HCT116 (cell line): ENCODE data around the gene ING3. TPM values are rescaled to one million over a fixed set of nuclear protein-coding genes. Genes with fewer than 3 reads are reported as not detected.

Experiments used
- ATAC-seq: fragments of 200-7000 bp; cut with Tn5 transposase; 2 replicates; pipeline ENCODE4 v1.9.1; 2020; ENCODE audit warnings: mild to moderate bottlenecking, moderate library complexity
- BruUV-seq: library from RNA; stranded (reverse); fragments of 400-500 nt; replicated peaks from 2 replicates; lab custom pipeline; 2021; lab: Mats Ljungman, UMichigan
- CTCF ChIA-PET: fragments of 300-600 bp; sonication (Branson Sonifier 250); formaldehyde crosslinking; loops from one replicate; lab custom pipeline; 2021; ENCODE audit warnings: antibody characterized with exemption; lab: Charles Lee
- POLR2A ChIA-PET: fragments of 300-600, 350-600 bp; sonication (Branson Sonifier 250); formaldehyde crosslinking; loops from one replicate; lab custom pipeline; 2021; ENCODE audit warnings: antibody characterized with exemption; lab: Charles Lee
- RAD21 ChIA-PET, 2 experiments: fragments of 300-600 bp; sonication (Branson Sonifier 250); formaldehyde crosslinking; loops; one replicate each; lab custom pipeline; 2023; ENCODE audit warnings: low total read pairs in 2 of 2; ENCODE audit not compliant: uncharacterized antibody in 2 of 2, unreplicated experiment in 2 of 2, low non-redundant PET in 1 of 2; lab: Charles Lee
- DNase-seq: peaks from one replicate; pipeline ENCODE4 v3.0.0-alpha.2; 2010; ENCODE audit warnings: low read depth, low spot score
- H2AFZ ChIP-seq: fragments of 200-600 bp; shearing (Covaris generic), sonication (generic); 2 replicates; pipeline ENCODE4 v1.6.1; 2017; ENCODE audit warnings: low read depth, mixed run types, mixed read lengths, antibody characterized with exemption, low read length; ENCODE audit not compliant: poor library complexity, severe bottlenecking
- H3K27ac ChIP-seq: 2 replicates; pipeline ENCODE4 v1.5.1; 2012; ENCODE audit warnings: low read depth, low read length
- H3K27me3 ChIP-seq: fragments of 200-600 bp; sonication (generic); 2 replicates; pipeline ENCODE4 v1.6.1; 2016; ENCODE audit warnings: mixed run types, low read length, mixed read lengths; ENCODE audit not compliant: insufficient read depth
- H3K36me3 ChIP-seq, 2 experiments: fragments of 200-500 bp in 1 of 2; fragments of 200-600 bp in 1 of 2; sonication (Bioruptor generic) in 1 of 2; sonication (generic) in 1 of 2; 2 replicates each; pipeline versions ENCODE4 v1.5.1 to v1.6.1; 2014 to 2016; ENCODE audit warnings: low read length in 2 of 2, inconsistent platforms in 1 of 2, mixed read lengths in 1 of 2, mixed run types in 1 of 2; ENCODE audit not compliant: insufficient read depth in 2 of 2, control insufficient read depth in 1 of 2
- H3K4me1 ChIP-seq, 2 experiments: fragments of 200-600 bp in 1 of 2; sonication (generic) in 1 of 2; 2 replicates each; pipeline versions ENCODE4 v1.5.1 to v1.6.1; 2012 to 2017; ENCODE audit warnings: low read length in 2 of 2, inconsistent platforms in 1 of 2, mild to moderate bottlenecking in 1 of 2, mixed read lengths in 1 of 2, mixed run types in 1 of 2, moderate library complexity in 1 of 2; ENCODE audit not compliant: insufficient read depth in 2 of 2, control insufficient read depth in 1 of 2
- H3K4me2 ChIP-seq: fragments of 200-600 bp; sonication (generic); 2 replicates; pipeline ENCODE4 v1.6.1; 2017; ENCODE audit warnings: mixed run types, low read length, mixed read lengths
- H3K4me3 ChIP-seq, 2 experiments: fragments of 200-600 bp in 1 of 2; sonication (generic) in 1 of 2; replicated peaks in 1 of 2; 2 replicates each; pipeline ENCODE4 v1.5.1; 2011 to 2016; ENCODE audit warnings: low read length in 2 of 2, control low read depth in 1 of 2, low read depth in 1 of 2, mild to moderate bottlenecking in 1 of 2, mixed read lengths in 1 of 2, mixed run types in 1 of 2
- H3K79me2 ChIP-seq: fragments of 200-600 bp; sonication (generic); 2 replicates; pipeline ENCODE4 v1.6.1; 2017; ENCODE audit warnings: mild to moderate bottlenecking, mixed run types, low read length, moderate library complexity, mixed read lengths; ENCODE audit not compliant: insufficient read depth
- H3K9ac ChIP-seq: fragments of 200-600 bp; sonication (generic); 2 replicates; pipeline ENCODE4 v1.6.1; 2016; ENCODE audit warnings: low read length, mixed read lengths
- H3K9me2 ChIP-seq: fragments of 200-600 bp; sonication (generic), shearing (Covaris generic); 2 replicates; pipeline ENCODE4 v1.6.1; 2017; ENCODE audit warnings: mixed run types, mild to moderate bottlenecking, moderate library complexity; ENCODE audit not compliant: insufficient read depth
- H3K9me3 ChIP-seq, 2 experiments: fragments of 200-500 bp in 1 of 2; fragments of 200-600 bp in 1 of 2; sonication (Bioruptor generic) in 1 of 2; sonication (generic) in 1 of 2; 2 replicates each; pipeline ENCODE4 v1.6.1; 2014 to 2017; ENCODE audit warnings: low read length in 2 of 2, mixed read lengths in 2 of 2, inconsistent platforms in 1 of 2, low read depth in 1 of 2, mild to moderate bottlenecking in 1 of 2, mixed run types in 1 of 2, moderate library complexity in 1 of 2; ENCODE audit not compliant: control insufficient read depth in 1 of 2, insufficient read depth in 1 of 2
- H4K20me1 ChIP-seq: fragments of 200-600 bp; sonication (generic), shearing (Covaris generic); 2 replicates; pipeline ENCODE4 v1.6.1; 2017; ENCODE audit warnings: mixed run types, mild to moderate bottlenecking, moderate library complexity; ENCODE audit not compliant: insufficient read depth
- ATF3 ChIP-seq: IDR thresholded peaks from 2 replicates; pipeline ENCODE4 v1.6.1; 2012
- CBX3 ChIP-seq: IDR thresholded peaks from 2 replicates; pipeline ENCODE4 v1.6.1; 2012; ENCODE audit warnings: low read depth
- EGR1 ChIP-seq: IDR thresholded peaks from 2 replicates; pipeline ENCODE4 v1.6.1; 2012; ENCODE audit warnings: low read depth
- ELF1 ChIP-seq: IDR thresholded peaks from 2 replicates; pipeline ENCODE4 v1.6.1; 2012; ENCODE audit warnings: low read depth, borderline replicate concordance
- EZH2 ChIP-seq: fragments of 200-600 bp; sonication (generic); IDR thresholded peaks from 2 replicates; pipeline ENCODE4 v1.6.1; 2017; ENCODE audit warnings: antibody characterized with exemption, mixed run types
- JUND ChIP-seq: IDR thresholded peaks from 2 replicates; pipeline ENCODE4 v1.6.1; 2012
- MAX ChIP-seq: IDR thresholded peaks from 2 replicates; pipeline ENCODE4 v1.6.1; 2012
- POLR2A ChIP-seq: IDR thresholded peaks from 2 replicates; pipeline ENCODE4 v1.7.0; 2011; ENCODE audit warnings: borderline replicate concordance; ENCODE audit not compliant: insufficient read depth, insufficient read length; ENCODE audit errors: extremely low read depth
- POLR2AphosphoS5 ChIP-seq: IDR thresholded peaks from 2 replicates; pipeline ENCODE4 v1.6.1; 2011; ENCODE audit warnings: mild to moderate bottlenecking, low read depth, low read length, moderate library complexity
- REST ChIP-seq: IDR thresholded peaks from 2 replicates; pipeline ENCODE4 v1.6.1; 2012; ENCODE audit warnings: low read depth
- SIN3A ChIP-seq: IDR thresholded peaks from 2 replicates; pipeline ENCODE4 v1.6.1; 2012; ENCODE audit warnings: low read depth
- SRF ChIP-seq: IDR thresholded peaks from 2 replicates; pipeline ENCODE4 v1.6.1; 2012; ENCODE audit warnings: low read depth
- TCF7L2 ChIP-seq: IDR thresholded peaks from 2 replicates; pipeline ENCODE4 v1.7.0; 2011; ENCODE audit warnings: borderline replicate concordance, inconsistent platforms; ENCODE audit not compliant: insufficient read depth, insufficient read length; ENCODE audit errors: extremely low read depth
- YY1 ChIP-seq: IDR thresholded peaks from 2 replicates; pipeline ENCODE4 v1.6.1; 2011; ENCODE audit warnings: low read length, low read depth, moderate library complexity, mild to moderate bottlenecking; ENCODE audit not compliant: insufficient replicate concordance; ENCODE audit errors: extremely low read depth
- ZBTB33 ChIP-seq: IDR thresholded peaks from 2 replicates; pipeline ENCODE4 v1.6.1; 2011; ENCODE audit warnings: mild to moderate bottlenecking, low read length, moderate library complexity; ENCODE audit not compliant: insufficient replicate concordance; ENCODE audit errors: extremely low read depth
- ZFX ChIP-seq: fragments of 450-650 bp; IDR thresholded peaks from 2 replicates; pipeline ENCODE4 v1.6.1; 2017
- intact Hi-C: fragments of 100-400 bp; cut with micrococcal nuclease; formaldehyde crosslinking; loops from 2 replicates; pipeline ENCODE4 v1.10.0; 2022
- total RNA-seq: library from RNA; stranded (reverse); gene quantifications from one replicate; pipeline ENCODE4 v1.2.1, GENCODE V29; 2021; ENCODE audit not compliant: unreplicated experiment

Gene ING3
- total RNA-seq, 1 experiment from 2014 or later = 16.2 TPM

GRCh38 chr7:120941064-120941463 is 9.5 kb upstream of the ING3 start (continued):
- no peak for TF ChIP-seq REST
- no peak for TF ChIP-seq POLR2AphosphoS5

- ATAC-seq (no peak), DNase-seq (no peak)
- no peak overlapping the region for H3K4me3 ChIP-seq
- intact Hi-C loops = loop anchor here (1.0 to 5.0 kb wide), 2 partner anchors 135 to 150 kb away; no protein-coding TSS in a partner anchor
- no peaks in the 10 kb centered on the region for H3K9me3 ChIP-seq
- H3K4me2 ChIP-seq = no peak overlapping the region
- CTCF ChIA-PET = interaction anchor here (0.7 to 1.4 kb wide), 2 partner anchors 48 to 150 kb away, joined by 3 to 9 read pairs; no protein-coding TSS in a partner anchor
- no peaks in the 10 kb centered on the region for H3K27me3 ChIP-seq
- no peaks in the 10 kb centered on the region for H3K9me2 ChIP-seq
- H4K20me1 ChIP-seq = no peaks in the 10 kb centered on the region
- H3K79me2 ChIP-seq = no peaks in the 10 kb centered on the region
- no peaks in the 10 kb centered on the region for H3K4me1 ChIP-seq
- BruUV-seq = no TSS peak
- no peak overlapping the region for H3K27ac ChIP-seq
- H2AFZ ChIP-seq = no peak overlapping the region
- POLR2A ChIA-PET = interaction anchor here (0.7 kb wide), 1 partner anchor 9 kb away, joined by 5 read pairs; the partner anchor contains the start of gene ING3
- RAD21 ChIA-PET = no interaction called here
- no peak for TF ChIP-seq EZH2
- TF ChIP-seq ATF3 = no peak
- no peak for TF ChIP-seq ELF1
- no peak for TF ChIP-seq SRF
- TF ChIP-seq REST = no peak
- TF ChIP-seq SIN3A = no peak
- no peak for TF ChIP-seq MAX
- TF ChIP-seq YY1 = no peak
- TF ChIP-seq POLR2A = no peak
- TF ChIP-seq POLR2AphosphoS5 = no peak
- TF ChIP-seq JUND = no peak
- no peak for TF ChIP-seq ZFX
- TF ChIP-seq EGR1 = no peak
- TF ChIP-seq TCF7L2 = no peak
- TF ChIP-seq CBX3 = no peak
- no peak for TF ChIP-seq ZBTB33
- no peaks in the 10 kb centered on the region for H3K36me3 ChIP-seq
- no peak overlapping the region for H3K9ac ChIP-seq
These were observed 8.7 kb upstream of the ING3 start for GRCh38 chr7:120941856-120942255.
